Measurements from ENCODE around the gene RFX1. TPM values are rescaled to one million over a fixed set of nuclear protein-coding genes. Genes with fewer than 3 reads are reported as not detected.
A peak's percentile ranks its signal among the peaks of the same experiment; 100 is the strongest.

Gene RFX1
- total and polyA plus RNA-seq, 8 donors: 5.5 to 55.6 (median 7.6) TPM

- Histone ChIP-seq H3K4me3 (no peak overlapping the region), H3K9me3 (no peaks in the 10 kb centered on the region), H3K36me3 (peaks cover 0 to 8% (median 0%) of the 10 kb centered on the region in 3 donors), H3K27ac (no peak overlapping the region), H3K4me1 (no peaks in the 10 kb centered on the region), H3K27me3 (no peaks in the 10 kb centered on the region)
- intact Hi-C loops (cut with DNase I): no loop called here
- 84 to 87% methylated on average over 29 to 30 of the region's 30 CpGs for WGBS, 2 donors
- FAIRE-seq (no peak), DNase-seq (peak in 1 of 6 donors; percentile 65), ATAC-seq (peak in 1 of 4 donors; percentile 3)
- TF ChIP-seq CTCF (IDR thresholded peaks at IDR 0.05): no peak
Measured at GRCh38 chr19:13931391-13932148, 74.5 kb downstream of the RFX1 start.

GRCh38 chr19:13930402-13930801, 75.7 kb downstream of the RFX1 start:
- H3K9me3 ChIP-seq: no peaks in the 10 kb centered on the region
- no peak for FAIRE-seq
- intact Hi-C loops (cut with DNase I): no loop called here
- no peak overlapping the region for H3K4me3 ChIP-seq
- H3K36me3 ChIP-seq: peaks cover 0 to 8% (median 0%) of the 10 kb centered on the region in 3 donors
- peak in 1 of 6 donors; percentile 68 for DNase-seq
- H3K27ac ChIP-seq: no peak overlapping the region
- ATAC-seq: no peak
- H3K4me1 ChIP-seq: no peaks in the 10 kb centered on the region
- 90% methylated on average over 16 to 17 of the region's 17 CpGs for WGBS, 2 donors
- TF ChIP-seq CTCF (IDR thresholded peaks at IDR 0.05): no peak
- H3K27me3 ChIP-seq: no peaks in the 10 kb centered on the region

GRCh38 chr19:13929956-13930355, 76.2 kb downstream of the RFX1 start:
- H3K27me3 ChIP-seq: no peaks in the 10 kb centered on the region
- no peak for TF ChIP-seq CTCF (IDR thresholded peaks at IDR 0.05)
- H3K9me3 ChIP-seq: no peaks in the 10 kb centered on the region
- H3K4me1 ChIP-seq: no peaks in the 10 kb centered on the region
- intact Hi-C loops (cut with DNase I): no loop called here
- no peak overlapping the region for H3K27ac ChIP-seq
- peaks cover 0 to 8% (median 0%) of the 10 kb centered on the region in 3 donors for H3K36me3 ChIP-seq
- no peak overlapping the region for H3K4me3 ChIP-seq
- 88 to 91% methylated on average over 15 to 17 of the region's 17 CpGs for WGBS, 2 donors
- FAIRE-seq: no peak
- peak in 1 of 6 donors; percentile 69 for DNase-seq
- ATAC-seq: no peak

GRCh38 chr19:13929340-13929739, 76.8 kb downstream of the RFX1 start:
- 89 to 92% methylated on average over 12 of the region's 12 CpGs for WGBS, 2 donors
- H3K9me3 ChIP-seq: no peaks in the 10 kb centered on the region
- peaks cover 0 to 12% (median 0%) of the 10 kb centered on the region in 3 donors for H3K36me3 ChIP-seq
- no peak overlapping the region for H3K4me3 ChIP-seq
- no peak overlapping the region for H3K27ac ChIP-seq
- intact Hi-C loops (cut with DNase I): no loop called here
- DNase-seq (peak in 1 of 6 donors; percentile 65), FAIRE-seq (no peak), ATAC-seq (no peak)
- no peaks in the 10 kb centered on the region for H3K27me3 ChIP-seq
- H3K4me1 ChIP-seq: no peaks in the 10 kb centered on the region
- no peak for TF ChIP-seq CTCF (IDR thresholded peaks at IDR 0.05)

- Histone ChIP-seq H3K36me3 (peaks cover 0 to 34% (median 11%) of the 10 kb centered on the region in 3 donors), H3K27me3 (no peaks in the 10 kb centered on the region), H3K4me3 (no peak overlapping the region), H3K4me1 (no peaks in the 10 kb centered on the region), H3K9me3 (no peaks in the 10 kb centered on the region), H3K27ac (no peak overlapping the region)
- intact Hi-C loops (cut with DNase I): no loop called here
- no peak for ATAC-seq
- TF ChIP-seq CTCF (IDR thresholded peaks at IDR 0.05): no peak
- FAIRE-seq: no peak
- DNase-seq: no peak
- 90 to 95% methylated on average over 8 of the region's 8 CpGs for WGBS, 2 donors
Measured at GRCh38 chr19:13926715-13927114, 79.4 kb downstream of the RFX1 start.
